Uterus (tissue), 2 donors: Measurements from ENCODE around the gene CYP4A11.

Experiments
- POLR2A ChIP-seq, 2 donors: fragments of 450-650 bp; IDR thresholded peaks; one replicate each; pipeline ENCODE4 v1.6.1; 2016; ENCODE audit warnings: antibody characterized with exemption in 2 of 2, mild to moderate bottlenecking in 1 of 2, moderate library complexity in 1 of 2
- TF ChIP-seq, protein P1 (sequence below), 4 experiments: fragments of 200-600 bp in 2 of 4; fragments of 450-650 bp in 2 of 4; sonication (generic) in 2 of 4; IDR thresholded peaks; one replicate each; pipeline ENCODE4 v1.5.1; 2016 to 2019; ENCODE audit warnings: antibody characterized with exemption in 4 of 4, mild to moderate bottlenecking in 2 of 4, moderate library complexity in 1 of 4

DNA sequence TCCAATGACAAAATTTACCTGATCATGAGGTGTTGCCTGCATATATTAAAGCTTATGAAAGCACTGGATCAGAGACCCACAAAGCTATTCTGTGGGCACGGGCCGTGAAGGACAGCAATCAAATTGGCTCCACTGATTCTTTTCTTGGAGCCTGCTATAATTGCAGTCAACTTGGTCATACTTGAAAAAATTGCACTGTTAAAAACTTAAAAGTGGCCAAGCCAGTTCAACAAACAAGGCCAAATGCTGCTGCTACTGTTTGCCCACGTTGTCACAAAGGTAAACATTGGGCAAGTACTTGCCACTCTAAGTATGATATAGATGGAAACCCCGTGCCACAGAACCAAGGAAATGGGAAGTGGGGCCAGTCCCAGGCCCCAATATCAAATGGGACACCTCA is 37.8 kb downstream of the CYP4A11 start:
- TF ChIP-seq, protein P1, sequence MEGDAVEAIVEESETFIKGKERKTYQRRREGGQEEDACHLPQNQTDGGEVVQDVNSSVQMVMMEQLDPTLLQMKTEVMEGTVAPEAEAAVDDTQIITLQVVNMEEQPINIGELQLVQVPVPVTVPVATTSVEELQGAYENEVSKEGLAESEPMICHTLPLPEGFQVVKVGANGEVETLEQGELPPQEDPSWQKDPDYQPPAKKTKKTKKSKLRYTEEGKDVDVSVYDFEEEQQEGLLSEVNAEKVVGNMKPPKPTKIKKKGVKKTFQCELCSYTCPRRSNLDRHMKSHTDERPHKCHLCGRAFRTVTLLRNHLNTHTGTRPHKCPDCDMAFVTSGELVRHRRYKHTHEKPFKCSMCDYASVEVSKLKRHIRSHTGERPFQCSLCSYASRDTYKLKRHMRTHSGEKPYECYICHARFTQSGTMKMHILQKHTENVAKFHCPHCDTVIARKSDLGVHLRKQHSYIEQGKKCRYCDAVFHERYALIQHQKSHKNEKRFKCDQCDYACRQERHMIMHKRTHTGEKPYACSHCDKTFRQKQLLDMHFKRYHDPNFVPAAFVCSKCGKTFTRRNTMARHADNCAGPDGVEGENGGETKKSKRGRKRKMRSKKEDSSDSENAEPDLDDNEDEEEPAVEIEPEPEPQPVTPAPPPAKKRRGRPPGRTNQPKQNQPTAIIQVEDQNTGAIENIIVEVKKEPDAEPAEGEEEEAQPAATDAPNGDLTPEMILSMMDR (IDR thresholded peaks at IDR 0.05): no peak
- TF ChIP-seq POLR2A (IDR thresholded peaks at IDR 0.05): no peak
